Mesendoderm (in vitro differentiated cells): ENCODE data around the gene CMTM4.

Experiments
- DNase-seq: peaks from one replicate; pipeline ENCODE4 v3.0.0; 2013
- H2AK5ac ChIP-seq: 2 replicates; pipeline ENCODE4 v1.6.1; 2013; ENCODE audit warnings: low read length, inconsistent platforms
- H2BK120ac ChIP-seq: 2 replicates; pipeline ENCODE4 v1.6.1; 2013; ENCODE audit warnings: low read depth, mild to moderate bottlenecking, low read length, moderate library complexity, mixed read lengths
- H2BK15ac ChIP-seq: replicated peaks from 2 replicates; pipeline ENCODE4 v1.6.1; 2013; ENCODE audit warnings: low read depth, mild to moderate bottlenecking, moderate library complexity
- H2BK5ac ChIP-seq: 2 replicates; pipeline ENCODE4 v1.6.1; 2013; ENCODE audit warnings: low read length, inconsistent platforms
- H3K18ac ChIP-seq: 2 replicates; pipeline ENCODE4 v1.6.1; 2013; ENCODE audit warnings: mild to moderate bottlenecking, low read length, mixed read lengths
- H3K23ac ChIP-seq: one replicate; pipeline ENCODE4 v1.6.1; 2013; ENCODE audit warnings: low read length
- H3K27ac ChIP-seq: 2 replicates; pipeline ENCODE4 v1.5.1; 2013; ENCODE audit warnings: low read depth, mild to moderate bottlenecking, inconsistent platforms, low read length, moderate library complexity
- H3K27me3 ChIP-seq: 2 replicates; pipeline ENCODE4 v1.6.1; 2013; ENCODE audit warnings: low read length, control low read depth, mild to moderate bottlenecking, inconsistent platforms; ENCODE audit not compliant: insufficient read depth, poor library complexity
- H3K36me3 ChIP-seq: 2 replicates; pipeline ENCODE4 v1.6.1; 2013; ENCODE audit warnings: low read length, inconsistent platforms; ENCODE audit not compliant: control insufficient read depth, insufficient read depth
- H3K4ac ChIP-seq: one replicate; pipeline ENCODE4 v1.6.1; 2013; ENCODE audit warnings: low read depth, mild to moderate bottlenecking, low read length, moderate library complexity
- H3K4me1 ChIP-seq: 2 replicates; pipeline ENCODE4 v1.6.1; 2013; ENCODE audit warnings: low read depth, low read length, inconsistent platforms; ENCODE audit not compliant: control insufficient read depth
- H3K4me2 ChIP-seq: 2 replicates; pipeline ENCODE4 v1.6.1; 2013; ENCODE audit warnings: low read length
- H3K4me3 ChIP-seq: 2 replicates; pipeline ENCODE4 v1.5.1; 2013; ENCODE audit warnings: mild to moderate bottlenecking, low read length
- H3K56ac ChIP-seq: one replicate; pipeline ENCODE4 v1.6.1; 2013; ENCODE audit warnings: low read length
- H3K79me1 ChIP-seq: 2 replicates; pipeline ENCODE4 v1.6.1; 2013; ENCODE audit warnings: low read length, inconsistent platforms
- H3K79me2 ChIP-seq: 2 replicates; pipeline ENCODE4 v1.6.1; 2013; ENCODE audit warnings: mild to moderate bottlenecking, low read length; ENCODE audit not compliant: control insufficient read depth, insufficient read depth
- H3K9ac ChIP-seq: 2 replicates; pipeline ENCODE4 v1.6.1; 2013; ENCODE audit warnings: low read length, inconsistent platforms
- H4K5ac ChIP-seq: one replicate; pipeline ENCODE4 v1.6.1; 2013; ENCODE audit warnings: low read length
- H4K8ac ChIP-seq: one replicate; pipeline ENCODE4 v1.6.1; 2013; ENCODE audit warnings: low read depth, mild to moderate bottlenecking, control low read depth, low read length, moderate library complexity
- WGBS: extraction: QIAGEN DNeasy Blood & Tissue Kit; methylation state at CpG from one replicate; pipeline ENCODE4 v1.1.7; 2013; ENCODE audit warnings: low lambda C conversion rate, missing lambda C conversion rate; ENCODE audit not compliant: insufficient coverage; ENCODE audit errors: extremely low coverage; 5-methylcytosine and 5-hydroxymethylcytosine counted together

The CMTM4 gene

GRCh38 chr16:66651474-66651765 lies 45.1 kb downstream of the CMTM4 start:
- Histone ChIP-seq H3K23ac (no peak overlapping the region), H3K56ac (no peak overlapping the region), H3K27ac (no peak overlapping the region), H3K18ac (no peak overlapping the region), H3K4me3 (no peak overlapping the region), H2BK15ac (no peak overlapping the region), H3K27me3 (no peaks in the 10 kb centered on the region), H2BK120ac (no peak overlapping the region), H3K4me1 (peaks cover 3% of the 10 kb centered on the region), H3K79me1 (no peaks in the 10 kb centered on the region), H3K79me2 (no peaks in the 10 kb centered on the region), H2BK5ac (no peak overlapping the region), H3K9ac (no peak overlapping the region), H3K4ac (no peak overlapping the region), H2AK5ac (no peak overlapping the region), H4K5ac (no peak overlapping the region), H4K8ac (no peak overlapping the region), H3K4me2 (no peak overlapping the region), H3K36me3 (no peaks in the 10 kb centered on the region)
- DNase-seq: peak; percentile 36
- no CpG with 5 or more reads among the region's 2 CpGs for WGBS

GRCh38 chr16:66650707-66651473 lies 45.7 kb downstream of the CMTM4 start:
- no peak overlapping the region for H2BK120ac ChIP-seq
- WGBS: no CpG with 5 or more reads among the region's 18 CpGs

DNA sequence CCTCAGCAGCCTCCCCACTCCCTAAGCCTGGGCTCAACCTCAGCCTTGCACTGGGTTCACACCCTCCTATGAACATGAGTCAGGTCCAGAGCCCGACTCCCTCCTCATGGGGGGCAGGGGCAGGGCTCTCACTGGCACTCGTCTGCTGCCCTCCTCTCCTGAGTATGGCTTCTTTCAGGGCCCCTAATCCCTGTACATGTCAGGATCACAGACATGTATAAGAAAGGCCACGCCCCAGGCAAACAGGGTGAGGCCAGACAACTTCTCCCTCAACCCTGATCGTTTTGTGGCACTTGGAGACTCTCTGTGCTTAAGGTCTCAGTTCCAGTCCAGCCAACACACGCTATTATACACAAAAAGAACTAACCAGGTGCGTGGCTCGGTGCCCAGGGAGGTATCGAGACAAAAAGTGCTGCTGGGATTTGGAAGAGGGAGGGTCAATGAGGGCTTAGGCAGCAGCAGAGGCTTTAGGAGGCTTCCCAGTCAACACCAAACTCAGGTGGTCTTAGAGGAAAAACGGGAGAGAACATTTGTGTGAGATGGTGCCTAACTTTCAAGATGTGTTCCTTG lies 46.8 kb downstream of the CMTM4 start:
- H3K18ac ChIP-seq: no peak overlapping the region
- no peak overlapping the region for H2AK5ac ChIP-seq
- DNase-seq: no peak
- no peak overlapping the region for H3K23ac ChIP-seq
- H2BK5ac ChIP-seq: no peak overlapping the region
- no peak overlapping the region for H3K27ac ChIP-seq
- no CpG with 5 or more reads among the region's 9 CpGs for WGBS
- H3K9ac ChIP-seq: no peak overlapping the region
- H3K36me3 ChIP-seq: no peaks in the 10 kb centered on the region
- no peak overlapping the region for H4K5ac ChIP-seq
- H3K56ac ChIP-seq: no peak overlapping the region
- H4K8ac ChIP-seq: no peak overlapping the region
- H3K79me2 ChIP-seq: no peaks in the 10 kb centered on the region
- H3K79me1 ChIP-seq: no peaks in the 10 kb centered on the region
- peaks cover 3% of the 10 kb centered on the region for H3K4me1 ChIP-seq
- H3K4me3 ChIP-seq: no peak overlapping the region
- H3K4ac ChIP-seq: no peak overlapping the region
- no peak overlapping the region for H2BK120ac ChIP-seq
- no peak overlapping the region for H3K4me2 ChIP-seq
- no peaks in the 10 kb centered on the region for H3K27me3 ChIP-seq
- no peak overlapping the region for H2BK15ac ChIP-seq

More at GRCh38 chr16:66650707-66651473, 45.7 kb downstream of the CMTM4 start:
- Histone ChIP-seq H3K4me3 (no peak overlapping the region), H3K27ac (no peak overlapping the region), H3K18ac (no peak overlapping the region), H3K56ac (no peak overlapping the region), H3K27me3 (no peaks in the 10 kb centered on the region), H3K9ac (no peak overlapping the region), H3K79me1 (no peaks in the 10 kb centered on the region), H3K79me2 (no peaks in the 10 kb centered on the region), H3K36me3 (no peaks in the 10 kb centered on the region), H2BK5ac (no peak overlapping the region), H3K23ac (no peak overlapping the region), H4K8ac (no peak overlapping the region), H2AK5ac (no peak overlapping the region), H3K4me2 (peak overlapping the region; percentile 39), H4K5ac (no peak overlapping the region), H3K4ac (no peak overlapping the region), H2BK15ac (no peak overlapping the region), H3K4me1 (peaks cover 3% of the 10 kb centered on the region)
- DNase-seq: peak; percentile 92

- no peak overlapping the region for H3K4ac ChIP-seq
- no peak overlapping the region for H2BK120ac ChIP-seq
- H3K9ac ChIP-seq: no peak overlapping the region
- H3K27ac ChIP-seq: no peak overlapping the region
- no peaks in the 10 kb centered on the region for H3K79me1 ChIP-seq
- H4K8ac ChIP-seq: no peak overlapping the region
- no peak for DNase-seq
- no peak overlapping the region for H3K23ac ChIP-seq
- no peak overlapping the region for H3K4me2 ChIP-seq
- H3K27me3 ChIP-seq: no peaks in the 10 kb centered on the region
- no peak overlapping the region for H2BK15ac ChIP-seq
- no CpG with 5 or more reads among the region's 2 CpGs for WGBS
- H3K4me1 ChIP-seq: peaks cover 3% of the 10 kb centered on the region
- H2AK5ac ChIP-seq: no peak overlapping the region
- H3K36me3 ChIP-seq: no peaks in the 10 kb centered on the region
- H3K4me3 ChIP-seq: no peak overlapping the region
- H3K56ac ChIP-seq: no peak overlapping the region
- H3K18ac ChIP-seq: no peak overlapping the region
- no peaks in the 10 kb centered on the region for H3K79me2 ChIP-seq
- no peak overlapping the region for H2BK5ac ChIP-seq
- no peak overlapping the region for H4K5ac ChIP-seq
Measured at GRCh38 chr16:66649167-66649566, 47.4 kb downstream of the CMTM4 start.

- H3K27ac ChIP-seq: no peak overlapping the region
- no peak overlapping the region for H3K9ac ChIP-seq
- H3K36me3 ChIP-seq: no peaks in the 10 kb centered on the region
- H3K4me1 ChIP-seq: peaks cover 3% of the 10 kb centered on the region
- no peak overlapping the region for H2AK5ac ChIP-seq
- H3K4me3 ChIP-seq: no peak overlapping the region
- no peak overlapping the region for H3K4me2 ChIP-seq
- no peak overlapping the region for H2BK120ac ChIP-seq
- no peak overlapping the region for H3K56ac ChIP-seq
- H4K5ac ChIP-seq: no peak overlapping the region
- no peaks in the 10 kb centered on the region for H3K79me2 ChIP-seq
- H2BK15ac ChIP-seq: no peak overlapping the region
- no peak overlapping the region for H2BK5ac ChIP-seq
- no peak overlapping the region for H3K23ac ChIP-seq
- DNase-seq: no peak
- no peak overlapping the region for H4K8ac ChIP-seq
- no peak overlapping the region for H3K18ac ChIP-seq
- WGBS: no CpG with 5 or more reads among the region's 1 CpG
- no peaks in the 10 kb centered on the region for H3K79me1 ChIP-seq
- H3K4ac ChIP-seq: no peak overlapping the region
- no peaks in the 10 kb centered on the region for H3K27me3 ChIP-seq
Measured at GRCh38 chr16:66647866-66648265, 48.7 kb downstream of the CMTM4 start.

DNA sequence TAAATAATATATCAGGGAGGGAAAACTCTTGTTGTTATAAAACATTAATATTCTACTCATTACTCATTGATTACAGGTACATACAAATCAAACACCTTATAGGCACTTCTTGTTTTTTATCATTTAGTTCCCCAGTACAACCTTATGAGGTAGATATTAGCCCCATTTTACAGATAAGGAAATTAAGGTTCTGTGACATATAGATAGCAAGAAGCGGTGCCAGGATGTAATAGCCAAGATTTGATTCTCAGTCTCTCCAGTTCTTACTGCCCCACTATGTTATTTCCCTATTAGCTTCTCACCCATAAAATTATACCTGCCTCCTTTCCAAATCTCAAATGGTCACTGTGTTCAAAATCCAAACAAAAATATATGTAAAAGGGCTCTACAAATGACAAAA lies 55.2 kb downstream of the CMTM4 start:
- Histone ChIP-seq H4K8ac (no peak overlapping the region), H3K9ac (no peak overlapping the region), H3K4ac (no peak overlapping the region), H3K79me1 (no peaks in the 10 kb centered on the region), H3K79me2 (no peaks in the 10 kb centered on the region), H2BK120ac (no peak overlapping the region), H3K23ac (no peak overlapping the region), H3K18ac (no peak overlapping the region), H3K27ac (no peak overlapping the region), H2AK5ac (no peak overlapping the region), H3K36me3 (no peaks in the 10 kb centered on the region), H4K5ac (no peak overlapping the region), H3K4me2 (no peak overlapping the region), H3K4me3 (no peak overlapping the region), H3K56ac (no peak overlapping the region), H3K27me3 (no peaks in the 10 kb centered on the region), H2BK5ac (no peak overlapping the region), H3K4me1 (no peaks in the 10 kb centered on the region), H2BK15ac (no peak overlapping the region)
- no peak for DNase-seq
- no CpG with 5 or more reads among the region's 1 CpG for WGBS
